GM23338 (cell line): Measurements from ENCODE around the gene IL15RA. TPM values are rescaled to one million over a fixed set of nuclear protein-coding genes. Genes with fewer than 3 reads are reported as not detected.

Experiments used
- ATAC-seq: fragments of 200-7000 bp; cut with Tn5 transposase; 3 replicates; pipeline ENCODE4 v1.9.1; 2020
- DNase-seq: peaks from one replicate; pipeline ENCODE4 v3.0.0-alpha.2; 2015; ENCODE audit warnings: low spot score
- H2AFZ ChIP-seq: fragments of 200-600 bp; sonication (generic); 2 replicates; pipeline ENCODE4 v1.8.0; 2016; ENCODE audit warnings: antibody characterized with exemption, mild to moderate bottlenecking, moderate library complexity
- H3F3A ChIP-seq: fragments of 200-600 bp; sonication (generic); replicated peaks from 2 replicates; pipeline ENCODE4 v1.8.0; 2017; ENCODE audit warnings: antibody characterized with exemption, mixed run types, low read depth
- H3K27ac ChIP-seq: fragments of 200-600 bp; sonication (generic); 2 replicates; pipeline ENCODE4 v1.6.1; 2016; ENCODE audit warnings: low read depth
- H3K27me3 ChIP-seq: fragments of 200-600 bp; sonication (generic); 2 replicates; pipeline ENCODE4 v1.8.0; 2016; ENCODE audit warnings: mild to moderate bottlenecking, mixed run types, moderate library complexity; ENCODE audit not compliant: insufficient read depth
- H3K36me3 ChIP-seq: fragments of 200-600 bp; sonication (generic); 2 replicates; pipeline ENCODE4 v1.8.0; 2016; ENCODE audit warnings: mild to moderate bottlenecking; ENCODE audit not compliant: insufficient read depth
- H3K4me1 ChIP-seq: fragments of 200-600 bp; sonication (generic); 2 replicates; pipeline ENCODE4 v1.8.0; 2016; ENCODE audit warnings: mild to moderate bottlenecking, moderate library complexity; ENCODE audit not compliant: insufficient read depth
- H3K4me2 ChIP-seq: fragments of 200-600 bp; sonication (generic); 2 replicates; pipeline ENCODE4 v1.7.1; 2017; ENCODE audit warnings: mixed run types
- H3K4me3 ChIP-seq: fragments of 200-600 bp; sonication (generic); 2 replicates; pipeline ENCODE4 v1.6.1; 2016; ENCODE audit warnings: mixed run types
- H3K79me2 ChIP-seq: fragments of 200-600 bp; sonication (generic); replicated peaks from 2 replicates; pipeline ENCODE4 v1.8.0; 2017; ENCODE audit warnings: mild to moderate bottlenecking; ENCODE audit not compliant: insufficient read depth
- H3K9me2 ChIP-seq: fragments of 200-600 bp; sonication (generic); 2 replicates; pipeline ENCODE4 v1.8.0; 2017; ENCODE audit not compliant: insufficient read depth
- H4K20me1 ChIP-seq: fragments of 200-600 bp; sonication (generic); replicated peaks from 2 replicates; pipeline ENCODE4 v1.8.0; 2017; ENCODE audit warnings: mild to moderate bottlenecking; ENCODE audit not compliant: insufficient read depth
- H3K27ac Mint-ChIP-seq: 2 replicates; pipeline ENCODE4 v1.8.0; 2020; ENCODE audit warnings: inconsistent platforms, mild to moderate bottlenecking, moderate library complexity, mixed read lengths
- H3K27me3 Mint-ChIP-seq: 3 replicates; pipeline ENCODE4 v1.8.0; 2022; ENCODE audit warnings: low read depth, mild to moderate bottlenecking, moderate library complexity, mixed read lengths, inconsistent platforms; ENCODE audit not compliant: insufficient read depth, poor library complexity
- H3K36me3 Mint-ChIP-seq: 3 replicates; pipeline ENCODE4 v1.8.0; 2021; ENCODE audit warnings: low read depth, mild to moderate bottlenecking, inconsistent platforms, moderate library complexity, mixed read lengths
- H3K4me1 Mint-ChIP-seq: 3 replicates; pipeline ENCODE4 v1.8.0; 2020; ENCODE audit warnings: mild to moderate bottlenecking, inconsistent platforms, mixed read lengths
- H3K4me3 Mint-ChIP-seq: 3 replicates; pipeline ENCODE4 v1.8.0; 2021; ENCODE audit warnings: moderate library complexity, mild to moderate bottlenecking, inconsistent platforms, mixed read lengths
- H3K9me3 Mint-ChIP-seq: 3 replicates; pipeline ENCODE4 v1.8.0; 2020; ENCODE audit warnings: moderate library complexity, mild to moderate bottlenecking, inconsistent platforms, mixed read lengths
- CREB1 ChIP-seq: fragments of 250-450 bp; sonication (Bioruptor Pico); IDR thresholded peaks from 2 replicates; pipeline ENCODE4 v1.5.0; 2020; ENCODE audit warnings: low read depth, mild to moderate bottlenecking, moderate library complexity
- CTCF ChIP-seq, 2 experiments: fragments of 200-600 bp in 1 of 2; sonication (generic) in 1 of 2; conservative IDR thresholded peaks; 2 replicates each; pipeline versions ENCODE4 v1.5.1 to v1.6.1; 2016 to 2017; ENCODE audit warnings: antibody characterized with exemption in 2 of 2, low read depth in 2 of 2, mild to moderate bottlenecking in 2 of 2, moderate library complexity in 1 of 2
- EZH2 ChIP-seq: fragments of 200-600 bp; sonication (generic); IDR thresholded peaks from one replicate; pipeline ENCODE4 v1.8.0; 2017; ENCODE audit warnings: antibody characterized with exemption, mild to moderate bottlenecking, low read depth; ENCODE audit not compliant: unreplicated experiment
- EZH2phosphoT487 ChIP-seq: fragments of 200-600 bp; sonication (generic); IDR thresholded peaks from one replicate; pipeline ENCODE4 v1.8.1; 2018; ENCODE audit warnings: antibody characterized with exemption; ENCODE audit not compliant: unreplicated experiment
- JUNB ChIP-seq: IDR thresholded peaks from one replicate; pipeline ENCODE4 v1.6.1; 2016; ENCODE audit warnings: antibody characterized with exemption; ENCODE audit not compliant: unreplicated experiment
- NANOG ChIP-seq: IDR thresholded peaks from 2 replicates; pipeline ENCODE4 v1.6.1; 2016; ENCODE audit warnings: antibody characterized with exemption, borderline replicate concordance
- POLR2AphosphoS5 ChIP-seq: IDR thresholded peaks from 2 replicates; pipeline ENCODE4 v1.6.1; 2016; ENCODE audit warnings: antibody characterized with exemption, low read depth
- REST ChIP-seq: IDR thresholded peaks from one replicate; pipeline ENCODE4 v1.6.1; 2018; ENCODE audit warnings: antibody characterized with exemption; ENCODE audit not compliant: unreplicated experiment
- STAT1 ChIP-seq: IDR thresholded peaks from one replicate; pipeline ENCODE4 v1.6.1; 2016; ENCODE audit warnings: antibody characterized with exemption; ENCODE audit not compliant: unreplicated experiment
- ZNF114 ChIP-seq: fragments of 250-450 bp; sonication (Bioruptor Pico); IDR thresholded peaks from 2 replicates; pipeline ENCODE4 v1.5.0; 2020; ENCODE audit warnings: mild to moderate bottlenecking, moderate library complexity
- ZNF331 ChIP-seq: fragments of 250-450 bp; sonication (Bioruptor Pico); IDR thresholded peaks from 2 replicates; pipeline ENCODE4 v1.5.0; 2020; ENCODE audit warnings: low read depth, mild to moderate bottlenecking, moderate library complexity
- polyA plus RNA-seq: library from polyadenylated mRNA; unstranded; fragments of >200 nt; fragmentation: Nextera tagmentation; extraction: Ambion mirVana; gene quantifications from 2 replicates; pipeline ENCODE4 v1.2.1, GENCODE V29; 2016
- total RNA-seq: library from RNA; depleted of rRNA; stranded (reverse); fragments of >200 nt; shearing (Covaris generic); gene quantifications from 2 replicates; pipeline ENCODE4 v1.2.3, GENCODE V29; 2014
- TF ChIP-seq, protein P1 (sequence below): IDR thresholded peaks from 2 replicates; pipeline ENCODE4 v1.6.1; 2016; ENCODE audit warnings: antibody characterized with exemption
- TF ChIP-seq, protein P2 (sequence below): fragments of 250-450 bp; sonication (Bioruptor Pico); IDR thresholded peaks from 2 replicates; pipeline ENCODE4 v1.5.0; 2020; ENCODE audit warnings: mild to moderate bottlenecking, moderate library complexity

The IL15RA gene
- total and polyA plus RNA-seq, 2 experiments from 2014 or later: 1.6 to 2.2 TPM

GRCh38 chr10:5983774-5984173, 6.4 kb upstream of the IL15RA start:
- peaks cover 16% of the 10 kb centered on the region for H3K27me3 Mint-ChIP-seq
- H3K36me3 Mint-ChIP-seq: no peaks in the 10 kb centered on the region
- no peak for ATAC-seq

More at GRCh38 chr10:5983774-5984173, 6.4 kb upstream of the IL15RA start:
- TF ChIP-seq REST: no peak
- TF ChIP-seq ZNF114 (CRISPR knock-in tag): no peak
- TF ChIP-seq, protein P1, sequence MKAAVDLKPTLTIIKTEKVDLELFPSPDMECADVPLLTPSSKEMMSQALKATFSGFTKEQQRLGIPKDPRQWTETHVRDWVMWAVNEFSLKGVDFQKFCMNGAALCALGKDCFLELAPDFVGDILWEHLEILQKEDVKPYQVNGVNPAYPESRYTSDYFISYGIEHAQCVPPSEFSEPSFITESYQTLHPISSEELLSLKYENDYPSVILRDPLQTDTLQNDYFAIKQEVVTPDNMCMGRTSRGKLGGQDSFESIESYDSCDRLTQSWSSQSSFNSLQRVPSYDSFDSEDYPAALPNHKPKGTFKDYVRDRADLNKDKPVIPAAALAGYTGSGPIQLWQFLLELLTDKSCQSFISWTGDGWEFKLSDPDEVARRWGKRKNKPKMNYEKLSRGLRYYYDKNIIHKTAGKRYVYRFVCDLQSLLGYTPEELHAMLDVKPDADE: no peak
- TF ChIP-seq CREB1: no peak
- no peak for TF ChIP-seq POLR2AphosphoS5
- no peak for TF ChIP-seq JUNB
- no peak for TF ChIP-seq NANOG
- TF ChIP-seq CTCF (conservative IDR thresholded peaks at IDR 0.05; ENCODE audit: low read depth in 2 of 2): no peak
- no peak for TF ChIP-seq ZNF331
- TF ChIP-seq, protein P2, sequence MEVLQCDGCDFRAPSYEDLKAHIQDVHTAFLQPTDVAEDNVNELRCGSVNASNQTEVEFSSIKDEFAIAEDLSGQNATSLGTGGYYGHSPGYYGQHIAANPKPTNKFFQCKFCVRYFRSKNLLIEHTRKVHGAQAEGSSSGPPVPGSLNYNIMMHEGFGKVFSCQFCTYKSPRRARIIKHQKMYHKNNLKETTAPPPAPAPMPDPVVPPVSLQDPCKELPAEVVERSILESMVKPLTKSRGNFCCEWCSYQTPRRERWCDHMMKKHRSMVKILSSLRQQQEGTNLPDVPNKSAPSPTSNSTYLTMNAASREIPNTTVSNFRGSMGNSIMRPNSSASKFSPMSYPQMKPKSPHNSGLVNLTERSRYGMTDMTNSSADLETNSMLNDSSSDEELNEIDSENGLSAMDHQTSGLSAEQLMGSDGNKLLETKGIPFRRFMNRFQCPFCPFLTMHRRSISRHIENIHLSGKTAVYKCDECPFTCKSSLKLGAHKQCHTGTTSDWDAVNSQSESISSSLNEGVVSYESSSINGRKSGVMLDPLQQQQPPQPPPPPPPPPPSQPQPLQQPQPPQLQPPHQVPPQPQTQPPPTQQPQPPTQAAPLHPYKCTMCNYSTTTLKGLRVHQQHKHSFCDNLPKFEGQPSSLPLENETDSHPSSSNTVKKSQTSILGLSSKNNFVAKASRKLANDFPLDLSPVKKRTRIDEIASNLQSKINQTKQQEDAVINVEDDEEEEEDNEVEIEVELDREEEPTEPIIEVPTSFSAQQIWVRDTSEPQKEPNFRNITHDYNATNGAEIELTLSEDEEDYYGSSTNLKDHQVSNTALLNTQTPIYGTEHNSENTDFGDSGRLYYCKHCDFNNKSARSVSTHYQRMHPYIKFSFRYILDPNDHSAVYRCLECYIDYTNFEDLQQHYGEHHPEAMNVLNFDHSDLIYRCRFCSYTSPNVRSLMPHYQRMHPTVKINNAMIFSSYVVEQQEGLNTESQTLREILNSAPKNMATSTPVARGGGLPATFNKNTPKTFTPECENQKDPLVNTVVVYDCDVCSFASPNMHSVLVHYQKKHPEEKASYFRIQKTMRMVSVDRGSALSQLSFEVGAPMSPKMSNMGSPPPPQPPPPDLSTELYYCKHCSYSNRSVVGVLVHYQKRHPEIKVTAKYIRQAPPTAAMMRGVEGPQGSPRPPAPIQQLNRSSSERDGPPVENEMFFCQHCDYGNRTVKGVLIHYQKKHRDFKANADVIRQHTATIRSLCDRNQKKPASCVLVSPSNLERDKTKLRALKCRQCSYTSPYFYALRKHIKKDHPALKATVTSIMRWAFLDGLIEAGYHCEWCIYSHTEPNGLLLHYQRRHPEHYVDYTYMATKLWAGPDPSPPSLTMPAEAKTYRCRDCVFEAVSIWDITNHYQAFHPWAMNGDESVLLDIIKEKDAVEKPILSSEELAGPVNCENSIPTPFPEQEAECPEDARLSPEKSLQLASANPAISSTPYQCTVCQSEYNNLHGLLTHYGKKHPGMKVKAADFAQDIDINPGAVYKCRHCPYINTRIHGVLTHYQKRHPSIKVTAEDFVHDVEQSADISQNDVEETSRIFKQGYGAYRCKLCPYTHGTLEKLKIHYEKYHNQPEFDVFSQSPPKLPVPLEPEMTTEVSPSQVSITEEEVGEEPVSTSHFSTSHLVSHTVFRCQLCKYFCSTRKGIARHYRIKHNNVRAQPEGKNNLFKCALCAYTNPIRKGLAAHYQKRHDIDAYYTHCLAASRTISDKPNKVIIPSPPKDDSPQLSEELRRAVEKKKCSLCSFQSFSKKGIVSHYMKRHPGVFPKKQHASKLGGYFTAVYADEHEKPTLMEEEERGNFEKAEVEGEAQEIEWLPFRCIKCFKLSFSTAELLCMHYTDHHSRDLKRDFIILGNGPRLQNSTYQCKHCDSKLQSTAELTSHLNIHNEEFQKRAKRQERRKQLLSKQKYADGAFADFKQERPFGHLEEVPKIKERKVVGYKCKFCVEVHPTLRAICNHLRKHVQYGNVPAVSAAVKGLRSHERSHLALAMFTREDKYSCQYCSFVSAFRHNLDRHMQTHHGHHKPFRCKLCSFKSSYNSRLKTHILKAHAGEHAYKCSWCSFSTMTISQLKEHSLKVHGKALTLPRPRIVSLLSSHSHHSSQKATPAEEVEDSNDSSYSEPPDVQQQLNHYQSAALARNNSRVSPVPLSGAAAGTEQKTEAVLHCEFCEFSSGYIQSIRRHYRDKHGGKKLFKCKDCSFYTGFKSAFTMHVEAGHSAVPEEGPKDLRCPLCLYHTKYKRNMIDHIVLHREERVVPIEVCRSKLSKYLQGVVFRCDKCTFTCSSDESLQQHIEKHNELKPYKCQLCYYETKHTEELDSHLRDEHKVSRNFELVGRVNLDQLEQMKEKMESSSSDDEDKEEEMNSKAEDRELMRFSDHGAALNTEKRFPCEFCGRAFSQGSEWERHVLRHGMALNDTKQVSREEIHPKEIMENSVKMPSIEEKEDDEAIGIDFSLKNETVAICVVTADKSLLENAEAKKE (CRISPR knock-in tag): no peak
- no peak for TF ChIP-seq EZH2phosphoT487
- no peak for TF ChIP-seq STAT1
- TF ChIP-seq EZH2: no peak
- H2AFZ ChIP-seq: no peak overlapping the region; the same call in 1 of the 2 replicates
- no peaks in the 10 kb centered on the region for H3F3A ChIP-seq
- no peaks in the 10 kb centered on the region for H3K36me3 ChIP-seq
- H3K27ac Mint-ChIP-seq: no peak overlapping the region
- no peak overlapping the region for H3K4me3 Mint-ChIP-seq
- no peaks in the 10 kb centered on the region for H3K4me1 Mint-ChIP-seq
- H3K79me2 ChIP-seq: no peaks in the 10 kb centered on the region
- no peaks in the 10 kb centered on the region for H4K20me1 ChIP-seq
- H3K4me1 ChIP-seq: no peaks in the 10 kb centered on the region
- no peak overlapping the region for H3K4me3 ChIP-seq
- H3K27ac ChIP-seq: no peak overlapping the region
- H3K9me2 ChIP-seq: no peaks in the 10 kb centered on the region
- DNase-seq: no peak
- no peak overlapping the region for H3K4me2 ChIP-seq
- no peaks in the 10 kb centered on the region; the same call in 2 of the 3 replicates for H3K9me3 Mint-ChIP-seq
- H3K27me3 ChIP-seq: peaks cover 14% of the 10 kb centered on the region
